Peyer's patch (tissue), 4 donors: ENCODE measurements around the gene NMUR1. TPM values are rescaled to one million over a fixed set of nuclear protein-coding genes. Genes with fewer than 3 reads are reported as not detected.
A peak's percentile ranks its signal among the peaks of the same experiment; 100 is the strongest.

Experiments
- DNase-seq, 3 donors: peaks; one replicate each; pipeline ENCODE4 v3.0.0-alpha.2; 2017 to 2019
- H3K27ac ChIP-seq, 4 donors: fragments of 200-600 bp; sonication (generic); one replicate each; pipeline ENCODE4 v1.5.1; 2016 to 2019
- H3K27me3 ChIP-seq, 2 donors: fragments of 200-600 bp; sonication (generic); one replicate each; pipeline ENCODE4 v1.5.1; 2019
- H3K36me3 ChIP-seq, 3 donors: fragments of 200-600 bp; sonication (generic); one replicate each; pipeline ENCODE4 v1.5.1; 2016 to 2019
- H3K4me1 ChIP-seq, 4 donors: fragments of 200-600 bp; sonication (generic); one replicate each; pipeline ENCODE4 v1.5.1; 2016 to 2019
- H3K4me3 ChIP-seq, 4 donors: fragments of 200-600 bp; sonication (generic); 1 replicate in 3 of 4; 2 replicates in 1 of 4; pipeline ENCODE4 v1.5.1; 2016 to 2019; ENCODE audit warnings: mild to moderate bottlenecking in 1 of 4
- H3K9me3 ChIP-seq, 4 donors: fragments of 200-600 bp; sonication (generic); one replicate each; pipeline ENCODE4 v1.5.1; 2016 to 2019; ENCODE audit warnings: mild to moderate bottlenecking in 1 of 4
- POLR2A ChIP-seq, 2 donors: fragments of 450-650 bp; IDR thresholded peaks; one replicate each; pipeline ENCODE4 v1.5.1; 2017; ENCODE audit warnings: antibody characterized with exemption in 2 of 2, mild to moderate bottlenecking in 2 of 2, moderate library complexity in 2 of 2
- total RNA-seq, 4 donors: library from RNA; depleted of rRNA; stranded (reverse); fragments of >200 nt; gene quantifications; one replicate each; pipeline ENCODE4 v1.1.0, GENCODE V29; 2016
- TF ChIP-seq, protein P1 (sequence below), 6 experiments: fragments of 450-650 bp in 4 of 6; fragments of 200-600 bp in 2 of 6; sonication (generic) in 1 of 6; IDR thresholded peaks; one replicate each; pipeline ENCODE4 v1.5.1; 2017 to 2019; ENCODE audit warnings: antibody characterized with exemption in 6 of 6, mild to moderate bottlenecking in 3 of 6, moderate library complexity in 1 of 6

The NMUR1 gene
- total RNA-seq, 4 donors from 2014 or later: 0.53 to 3.1 (median 0.80) TPM; not detected in 1

DNA sequence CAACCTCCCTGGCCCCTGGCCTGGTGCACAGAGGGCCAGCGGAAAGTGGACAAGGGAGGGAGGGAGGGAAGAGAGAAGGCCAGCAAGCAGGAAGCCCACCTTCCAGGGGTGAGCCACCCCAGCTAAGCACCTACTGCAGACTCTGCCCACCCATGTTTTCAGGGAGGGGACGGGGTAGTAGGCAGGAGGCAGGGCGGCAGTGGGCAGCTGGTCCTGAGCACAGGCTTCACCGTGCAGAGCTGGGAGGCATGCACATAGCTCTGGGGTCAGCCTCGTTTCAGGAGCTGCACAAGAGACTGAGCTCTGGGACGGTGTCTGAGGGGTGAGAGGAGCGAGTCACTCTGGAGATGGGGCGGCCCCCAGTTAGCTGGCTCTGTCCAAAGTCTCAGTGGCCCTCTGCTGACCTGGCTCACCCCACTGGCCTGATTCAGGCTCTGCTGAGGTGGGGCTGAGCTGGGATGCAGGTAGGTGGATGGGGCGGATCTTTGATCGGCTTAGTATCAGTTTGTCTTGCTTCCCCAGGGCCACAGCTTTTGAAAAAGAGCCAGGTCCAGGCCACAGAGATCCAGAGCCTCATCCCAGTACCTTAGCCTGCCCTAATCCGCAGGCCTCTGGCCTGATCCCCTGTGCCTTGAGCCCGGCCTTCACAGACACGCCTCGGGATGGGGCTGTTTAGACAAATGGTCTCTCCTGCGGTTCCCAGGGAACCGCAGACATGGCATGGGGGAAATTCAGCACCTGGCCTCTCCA is 3.7 kb downstream of the NMUR1 start:
- H3K27ac ChIP-seq: no peak overlapping the region
- peaks cover 0 to 24% (median 8%) of the 10 kb centered on the region in 4 donors for H3K4me1 ChIP-seq
- H3K9me3 ChIP-seq: no peaks in the 10 kb centered on the region
- H3K36me3 ChIP-seq: no peaks in the 10 kb centered on the region
- no peak for DNase-seq
- no peak overlapping the region for H3K4me3 ChIP-seq
- no peak for TF ChIP-seq POLR2A (IDR thresholded peaks at IDR 0.05)
- TF ChIP-seq, protein P1, sequence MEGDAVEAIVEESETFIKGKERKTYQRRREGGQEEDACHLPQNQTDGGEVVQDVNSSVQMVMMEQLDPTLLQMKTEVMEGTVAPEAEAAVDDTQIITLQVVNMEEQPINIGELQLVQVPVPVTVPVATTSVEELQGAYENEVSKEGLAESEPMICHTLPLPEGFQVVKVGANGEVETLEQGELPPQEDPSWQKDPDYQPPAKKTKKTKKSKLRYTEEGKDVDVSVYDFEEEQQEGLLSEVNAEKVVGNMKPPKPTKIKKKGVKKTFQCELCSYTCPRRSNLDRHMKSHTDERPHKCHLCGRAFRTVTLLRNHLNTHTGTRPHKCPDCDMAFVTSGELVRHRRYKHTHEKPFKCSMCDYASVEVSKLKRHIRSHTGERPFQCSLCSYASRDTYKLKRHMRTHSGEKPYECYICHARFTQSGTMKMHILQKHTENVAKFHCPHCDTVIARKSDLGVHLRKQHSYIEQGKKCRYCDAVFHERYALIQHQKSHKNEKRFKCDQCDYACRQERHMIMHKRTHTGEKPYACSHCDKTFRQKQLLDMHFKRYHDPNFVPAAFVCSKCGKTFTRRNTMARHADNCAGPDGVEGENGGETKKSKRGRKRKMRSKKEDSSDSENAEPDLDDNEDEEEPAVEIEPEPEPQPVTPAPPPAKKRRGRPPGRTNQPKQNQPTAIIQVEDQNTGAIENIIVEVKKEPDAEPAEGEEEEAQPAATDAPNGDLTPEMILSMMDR (IDR thresholded peaks at IDR 0.05): no peak
- H3K27me3 ChIP-seq: peaks cover 0 to 4% of the 10 kb centered on the region in 2 donors

DNA sequence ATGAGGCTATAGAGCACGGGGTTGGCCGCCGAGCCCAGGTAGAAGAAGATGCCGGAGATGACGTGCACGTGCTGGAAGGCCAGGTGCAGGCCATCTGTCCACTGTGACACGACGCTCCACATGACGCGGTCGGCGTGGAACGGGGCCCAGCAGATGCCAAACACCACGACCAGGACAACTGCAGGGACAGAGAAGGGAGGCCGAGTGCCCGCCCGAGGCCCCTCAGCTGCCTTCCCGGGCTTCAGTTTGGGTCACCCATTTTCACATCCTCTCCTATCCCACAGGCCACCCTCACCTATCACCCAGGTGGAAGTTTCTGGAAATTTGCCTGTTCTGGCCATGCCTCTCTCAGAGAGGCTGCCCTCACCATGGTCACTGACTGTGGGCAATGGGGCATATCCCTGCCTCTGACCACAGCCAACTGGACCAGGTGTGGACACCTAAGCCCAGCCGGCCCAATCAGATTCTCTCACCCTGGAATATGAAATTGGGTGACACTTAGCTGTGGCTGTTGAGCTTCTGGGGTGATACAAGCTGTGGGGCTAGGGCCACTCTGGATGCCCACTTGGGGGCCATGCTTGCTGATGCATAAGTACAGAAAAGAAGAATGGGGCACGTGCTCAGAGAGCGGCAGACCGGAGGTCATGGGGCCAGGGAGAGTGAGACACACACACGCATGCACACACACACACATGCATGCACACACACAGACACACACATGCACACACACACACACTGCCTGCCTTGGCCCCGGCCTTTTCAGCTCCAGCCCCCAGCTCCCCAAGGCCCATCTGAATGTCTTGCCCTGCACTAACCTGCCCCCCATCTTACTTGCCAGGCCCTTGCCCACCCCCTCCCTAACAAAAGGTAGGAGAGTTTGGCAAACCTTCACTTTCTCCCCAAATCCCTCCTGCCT is 4.7 kb downstream of the NMUR1 start:
- Histone ChIP-seq H3K4me3 (no peak overlapping the region), H3K36me3 (no peaks in the 10 kb centered on the region), H3K27ac (no peak overlapping the region), H3K4me1 (peaks cover 0 to 14% (median 5%) of the 10 kb centered on the region in 4 donors), H3K27me3 (peaks cover 0 to 4% of the 10 kb centered on the region in 2 donors), H3K9me3 (no peaks in the 10 kb centered on the region)
- TF ChIP-seq, protein P1 (IDR thresholded peaks at IDR 0.05): no peak
- no peak for TF ChIP-seq POLR2A (IDR thresholded peaks at IDR 0.05)
- DNase-seq: no peak

DNA sequence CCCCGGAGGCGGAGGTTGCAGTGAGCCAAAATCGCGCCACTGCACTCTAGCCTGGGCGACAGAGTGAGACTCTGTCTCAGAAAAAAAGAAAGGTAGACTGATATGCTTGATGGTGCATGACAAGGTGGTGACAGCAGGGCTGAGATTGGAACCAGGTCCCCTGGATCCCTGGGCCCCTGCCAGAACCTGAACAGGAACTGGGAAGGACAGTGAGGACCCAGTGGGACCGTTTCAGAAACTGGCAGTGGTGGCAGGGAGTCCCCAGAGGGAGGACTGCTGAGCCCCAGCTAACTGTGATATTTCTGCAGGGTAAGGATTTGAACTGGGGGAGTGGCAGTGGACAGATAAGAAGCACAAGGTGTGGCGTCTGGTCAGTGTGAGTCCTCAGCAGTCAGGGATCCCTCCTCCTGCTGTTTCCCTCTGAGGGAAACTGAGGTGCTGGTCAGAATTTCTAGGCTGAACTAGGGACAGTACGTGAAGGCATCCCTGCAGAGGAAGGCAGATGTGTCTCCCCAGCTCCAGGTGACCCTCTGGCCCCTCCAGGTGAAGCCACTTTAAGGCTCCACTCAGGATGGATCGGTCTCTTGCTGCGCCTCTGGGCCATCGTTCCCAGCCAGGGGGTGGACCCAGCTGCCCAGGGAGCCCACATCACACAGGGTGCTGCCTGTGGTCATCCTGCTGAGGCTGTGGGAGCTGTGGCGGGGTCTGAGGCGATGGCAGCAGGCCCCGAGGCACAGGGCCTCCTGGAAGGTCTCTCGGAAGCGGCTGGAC is 5.6 kb downstream of the NMUR1 start:
- no peak overlapping the region for H3K4me3 ChIP-seq
- peaks cover 0 to 7% (median 2%) of the 10 kb centered on the region in 4 donors for H3K4me1 ChIP-seq
- no peaks in the 10 kb centered on the region for H3K27me3 ChIP-seq
- no peak for DNase-seq
- H3K36me3 ChIP-seq: no peaks in the 10 kb centered on the region
- peak overlapping the region in 1 of 4 donors; percentile 2 for H3K27ac ChIP-seq
- no peaks in the 10 kb centered on the region for H3K9me3 ChIP-seq
- TF ChIP-seq POLR2A (IDR thresholded peaks at IDR 0.05): no peak
- TF ChIP-seq, protein P1 (IDR thresholded peaks at IDR 0.05): no peak

DNA sequence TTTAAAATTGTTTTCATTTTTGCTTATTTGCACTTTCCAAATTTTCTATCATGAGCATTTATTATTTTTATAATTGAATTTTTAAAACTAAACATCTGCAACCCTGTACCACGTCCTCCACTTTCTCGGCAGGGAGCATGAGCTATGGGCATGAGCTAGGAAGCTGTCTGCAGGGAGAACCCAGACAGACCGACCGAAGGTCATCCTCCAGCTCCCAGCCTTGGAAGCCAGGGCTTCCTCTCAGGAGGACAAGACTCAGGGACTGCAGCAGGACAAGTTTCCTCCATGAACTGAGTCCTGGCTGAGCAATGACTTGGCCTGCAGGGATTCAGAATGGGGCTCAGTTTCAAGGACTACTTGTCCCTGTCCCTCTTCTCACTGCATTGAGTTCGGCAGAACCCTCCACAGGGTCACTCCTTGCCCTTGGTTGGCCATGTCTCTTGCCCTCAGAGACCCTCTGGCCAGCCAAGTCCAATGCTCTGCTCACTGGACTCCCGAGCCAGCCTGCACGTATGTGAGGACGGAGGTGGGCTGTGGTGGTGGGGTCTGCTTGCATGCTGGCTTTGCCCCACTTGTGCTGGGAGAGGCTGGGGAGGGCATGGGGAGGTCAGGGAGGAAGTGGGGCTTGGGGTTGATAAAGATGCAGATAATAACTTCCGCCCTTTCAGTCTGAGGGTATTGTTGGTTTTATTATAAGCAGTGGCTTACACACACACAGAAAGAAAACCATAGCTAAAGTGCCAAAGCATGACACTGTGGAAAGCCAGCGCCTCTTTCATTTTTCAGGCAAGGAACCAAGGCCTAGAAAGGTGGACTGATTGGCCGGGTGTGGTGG is 6.6 kb downstream of the NMUR1 start:
- Histone ChIP-seq H3K27me3 (no peaks in the 10 kb centered on the region), H3K36me3 (no peaks in the 10 kb centered on the region), H3K27ac (peak overlapping the region in 1 of 4 donors; percentile 2), H3K9me3 (no peaks in the 10 kb centered on the region), H3K4me1 (peaks cover 0 to 5% (median 2%) of the 10 kb centered on the region in 4 donors), H3K4me3 (no peak overlapping the region)
- DNase-seq: no peak
- TF ChIP-seq POLR2A (IDR thresholded peaks at IDR 0.05): no peak
- TF ChIP-seq, protein P1 (IDR thresholded peaks at IDR 0.05): no peak
